Retinal pigment epithelial cell (primary cell): ENCODE measurements around the gene MDN1.
"Not testable (repeated sequence)": the region's sequence is repeated elsewhere in the genome, so short reads cannot be mapped to it uniquely, and the experiment has no call there.

Experiments
- DNase-seq: peaks from one replicate; pipeline ENCODE4 v3.0.0-alpha.2; 2010; ENCODE audit warnings: low read depth
- H3K4me3 ChIP-seq: 2 replicates; pipeline ENCODE4 v1.5.1; 2011; ENCODE audit warnings: mild to moderate bottlenecking, low read length, control low read depth, moderate library complexity
- TF ChIP-seq, protein P1 (sequence below): conservative IDR thresholded peaks from 2 replicates; pipeline ENCODE4 v1.5.1; 2011; ENCODE audit warnings: low read depth, low read length, control low read depth, inconsistent platforms

MDN1 gene

DNA sequence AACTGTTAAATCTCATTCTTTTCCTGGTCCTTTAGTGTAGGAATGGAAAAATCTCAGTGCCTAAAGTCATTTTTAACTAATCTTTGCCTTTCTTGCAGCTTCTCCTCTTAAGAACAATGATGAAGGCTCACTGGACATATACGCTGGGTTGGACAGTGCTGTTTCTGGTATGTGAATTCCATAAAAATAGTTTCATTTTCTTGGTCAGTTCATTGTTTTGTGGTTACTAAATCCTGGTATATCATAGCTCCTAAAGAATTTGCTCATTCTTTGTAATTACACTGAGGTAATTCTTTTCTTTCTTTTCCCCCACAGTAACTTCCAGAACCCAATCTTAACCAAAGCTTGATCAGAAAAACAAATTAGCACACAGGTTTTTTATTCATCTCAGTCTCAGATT lies 33.5 kb upstream of the MDN1 start:
- TF ChIP-seq, protein P1, sequence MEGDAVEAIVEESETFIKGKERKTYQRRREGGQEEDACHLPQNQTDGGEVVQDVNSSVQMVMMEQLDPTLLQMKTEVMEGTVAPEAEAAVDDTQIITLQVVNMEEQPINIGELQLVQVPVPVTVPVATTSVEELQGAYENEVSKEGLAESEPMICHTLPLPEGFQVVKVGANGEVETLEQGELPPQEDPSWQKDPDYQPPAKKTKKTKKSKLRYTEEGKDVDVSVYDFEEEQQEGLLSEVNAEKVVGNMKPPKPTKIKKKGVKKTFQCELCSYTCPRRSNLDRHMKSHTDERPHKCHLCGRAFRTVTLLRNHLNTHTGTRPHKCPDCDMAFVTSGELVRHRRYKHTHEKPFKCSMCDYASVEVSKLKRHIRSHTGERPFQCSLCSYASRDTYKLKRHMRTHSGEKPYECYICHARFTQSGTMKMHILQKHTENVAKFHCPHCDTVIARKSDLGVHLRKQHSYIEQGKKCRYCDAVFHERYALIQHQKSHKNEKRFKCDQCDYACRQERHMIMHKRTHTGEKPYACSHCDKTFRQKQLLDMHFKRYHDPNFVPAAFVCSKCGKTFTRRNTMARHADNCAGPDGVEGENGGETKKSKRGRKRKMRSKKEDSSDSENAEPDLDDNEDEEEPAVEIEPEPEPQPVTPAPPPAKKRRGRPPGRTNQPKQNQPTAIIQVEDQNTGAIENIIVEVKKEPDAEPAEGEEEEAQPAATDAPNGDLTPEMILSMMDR = no peak
- DNase-seq = peak; percentile 51
- no peak overlapping the region for H3K4me3 ChIP-seq

DNA sequence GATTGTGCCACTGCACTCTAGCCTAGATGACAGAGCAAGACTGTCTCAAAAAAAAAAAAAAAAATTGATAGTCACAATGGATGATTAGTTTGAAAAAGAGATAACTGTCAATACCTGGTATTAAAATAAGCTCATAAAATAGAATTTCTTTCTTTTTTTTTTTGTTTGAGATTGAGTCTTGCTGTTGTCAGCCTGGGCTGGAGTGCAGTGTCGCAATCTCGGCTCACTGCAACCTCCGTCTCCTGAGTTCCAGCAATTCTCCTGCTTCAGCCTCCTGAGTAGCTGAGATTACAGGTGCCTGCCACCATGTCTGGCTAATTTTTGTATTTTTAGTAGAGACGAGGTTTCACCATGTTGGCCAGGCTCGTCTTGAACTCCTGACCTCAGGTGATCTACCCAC lies 27.9 kb upstream of the MDN1 start:
- DNase-seq, H3K4me3 ChIP-seq: not testable (repeated sequence)

DNA sequence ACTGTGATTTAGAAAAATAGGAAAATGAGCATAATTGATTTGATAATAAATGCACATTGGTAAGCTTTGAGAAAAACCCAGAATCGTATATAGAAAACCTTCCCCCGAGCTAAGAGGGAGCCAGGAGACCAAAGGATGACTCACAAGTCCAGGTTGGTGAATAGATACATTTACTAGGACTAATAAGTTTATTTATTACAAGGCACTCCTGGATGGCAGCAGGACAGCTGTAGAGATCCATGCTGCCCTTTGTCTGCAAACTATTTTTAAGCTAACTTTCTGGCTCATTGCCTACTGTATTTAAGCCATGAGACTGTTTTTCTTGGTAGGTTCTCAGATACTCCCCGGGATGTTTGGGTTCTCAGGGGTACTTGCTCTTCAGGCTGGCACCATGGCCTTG lies 23.5 kb upstream of the MDN1 start:
- TF ChIP-seq, protein P1 = no peak

DNA sequence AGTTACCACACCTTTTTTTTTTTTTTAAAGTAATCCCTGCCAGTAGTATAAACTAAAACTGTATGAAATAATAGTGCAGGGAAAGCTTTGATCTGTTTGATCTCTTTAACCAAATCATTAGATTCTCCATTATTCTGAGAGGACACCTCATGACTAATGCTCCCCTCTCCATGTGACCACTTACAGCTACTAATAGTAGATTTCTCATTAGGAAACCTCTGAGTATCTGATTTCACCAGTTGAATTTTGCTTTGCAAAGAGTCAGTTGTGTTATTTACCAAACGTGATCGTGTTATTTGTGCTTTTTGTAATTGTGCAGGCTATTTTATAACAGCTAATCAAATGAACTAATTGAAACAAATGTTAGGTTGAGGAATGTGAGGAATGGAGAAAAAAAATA lies 22.6 kb upstream of the MDN1 start:
- DNase-seq = no peak
- no peak overlapping the region for H3K4me3 ChIP-seq
- TF ChIP-seq, protein P1 = no peak

More for the DNA sequence above, 23.5 kb upstream of the MDN1 start:
- DNase-seq = no peak
- no peak overlapping the region for H3K4me3 ChIP-seq

DNA sequence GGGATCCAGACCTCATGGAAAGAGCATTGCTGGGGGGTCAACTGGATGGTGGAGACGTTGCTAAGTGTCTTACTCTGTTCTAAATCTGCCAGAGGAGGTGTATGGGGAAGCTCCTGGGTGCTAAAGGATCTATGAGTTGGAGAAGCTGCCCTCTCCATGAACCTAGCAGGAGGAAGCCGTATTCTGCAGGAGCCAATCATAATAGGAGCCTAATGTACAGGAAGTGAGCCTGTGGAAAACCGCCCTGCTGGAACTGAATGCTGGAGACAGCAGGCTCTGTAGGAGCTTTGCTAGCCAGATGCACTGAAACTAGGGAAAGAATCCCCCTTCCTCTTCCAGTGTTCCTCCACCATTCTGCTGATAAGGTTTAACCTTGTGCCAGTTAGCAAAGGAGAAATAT lies 20.9 kb upstream of the MDN1 start:
- DNase-seq = no peak
- H3K4me3 ChIP-seq = no peak overlapping the region
- TF ChIP-seq, protein P1 = no peak

DNA sequence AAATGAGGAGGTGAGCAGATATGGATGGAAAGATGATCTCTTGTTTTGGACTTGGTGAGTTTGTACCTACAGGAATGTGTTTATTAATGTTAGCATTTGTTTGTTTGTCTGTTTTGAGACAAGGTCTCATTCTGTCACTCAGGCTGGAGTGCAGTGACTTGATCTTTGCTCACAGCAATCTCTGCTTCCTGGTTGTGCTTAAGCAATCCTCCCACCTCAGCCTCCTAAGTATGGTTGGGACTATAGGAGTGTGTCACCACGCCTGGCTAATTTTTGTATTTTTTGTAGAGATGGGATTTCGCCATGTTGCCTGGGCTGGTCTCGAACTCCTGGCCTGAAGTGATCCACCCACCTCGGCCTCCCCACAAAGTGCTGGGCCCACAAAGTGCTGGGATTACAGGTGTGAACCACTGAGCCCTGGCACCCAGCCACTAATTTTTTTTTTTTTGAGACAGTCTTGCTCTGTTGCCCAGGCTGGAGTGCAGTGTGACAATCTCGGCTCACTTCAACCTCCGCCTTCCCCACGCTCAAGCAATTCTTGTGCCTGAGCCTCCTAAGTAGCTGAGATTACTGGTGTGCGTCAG lies 17.1 kb upstream of the MDN1 start:
- TF ChIP-seq, protein P1 = no peak
- no peak for DNase-seq

DNA sequence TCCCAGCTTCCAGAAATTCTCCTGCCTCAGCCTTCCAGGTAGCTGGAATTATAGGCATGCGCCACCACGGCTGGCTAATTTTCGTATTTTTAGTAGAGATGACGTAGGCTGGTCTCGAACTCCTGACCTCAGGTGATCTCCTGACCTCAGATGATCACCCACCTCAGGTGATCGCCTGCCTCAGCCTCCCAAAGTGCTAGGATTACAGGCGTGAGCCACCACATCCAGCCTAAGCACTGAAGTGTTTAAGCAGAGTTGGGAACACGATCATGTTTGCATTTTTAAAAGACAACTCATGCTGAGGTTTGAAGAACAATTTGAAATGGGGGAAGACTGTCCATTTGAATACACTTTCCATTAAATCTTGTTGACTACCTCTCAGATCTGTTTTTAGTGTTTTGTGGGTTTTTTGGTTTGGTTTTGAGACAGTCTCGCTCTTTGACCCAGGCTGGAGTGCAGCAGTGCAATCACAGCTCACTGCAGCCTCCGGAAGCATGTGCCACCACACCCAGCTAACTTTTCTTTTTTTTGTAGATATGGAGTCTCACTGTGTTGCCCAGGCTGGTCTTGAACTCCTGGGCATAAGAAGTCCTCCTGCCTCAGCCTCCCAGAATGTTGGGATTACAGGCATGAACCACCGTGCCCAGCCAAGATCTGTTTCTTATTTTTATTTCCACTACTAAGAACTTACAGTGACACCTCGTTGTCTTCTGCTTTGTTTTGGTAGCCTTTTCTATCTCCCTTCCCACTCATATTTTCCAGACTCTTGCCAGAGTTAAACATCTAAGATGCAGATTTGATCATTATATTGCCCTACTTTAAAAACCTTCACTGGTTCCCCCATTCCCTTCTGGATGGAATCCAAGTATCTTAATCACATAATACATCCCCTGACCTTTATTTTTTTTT lies 15.5 kb upstream of the MDN1 start:
- no peak for DNase-seq
- no peak overlapping the region for H3K4me3 ChIP-seq

More for the DNA sequence above, 17.1 kb upstream of the MDN1 start:
- no peak overlapping the region for H3K4me3 ChIP-seq

More for the DNA sequence above, 15.5 kb upstream of the MDN1 start:
- TF ChIP-seq, protein P1 = no peak
